Measurements from ENCODE around the gene EBLN1. TPM values are rescaled to one million over a fixed set of nuclear protein-coding genes. Genes with fewer than 3 reads are reported as not detected.

The EBLN1 gene
- not detected in 3 replicates for polyA plus RNA-seq
- polyA plus RNA-seq (2011; ENCODE audit: low read depth): not detected
- not detected in 2 replicates for polyA plus RNA-seq (2011; cell fraction: cytosol; rRNA removed)
- not detected in 2 replicates for polyA plus RNA-seq (2011; cell fraction: nucleus; rRNA removed)
- not detected in 2 replicates for polyA plus RNA-seq (2012; ENCODE audit: low replicate concordance)
- not detected in 3 replicates for polyA minus RNA-seq
- polyA minus RNA-seq (2011; cell fraction: cytosol; rRNA and poly(A)+ RNA removed): not detected
- not detected in 2 replicates for polyA minus RNA-seq (2011; cell fraction: nucleus; rRNA and poly(A)+ RNA removed)

DNA sequence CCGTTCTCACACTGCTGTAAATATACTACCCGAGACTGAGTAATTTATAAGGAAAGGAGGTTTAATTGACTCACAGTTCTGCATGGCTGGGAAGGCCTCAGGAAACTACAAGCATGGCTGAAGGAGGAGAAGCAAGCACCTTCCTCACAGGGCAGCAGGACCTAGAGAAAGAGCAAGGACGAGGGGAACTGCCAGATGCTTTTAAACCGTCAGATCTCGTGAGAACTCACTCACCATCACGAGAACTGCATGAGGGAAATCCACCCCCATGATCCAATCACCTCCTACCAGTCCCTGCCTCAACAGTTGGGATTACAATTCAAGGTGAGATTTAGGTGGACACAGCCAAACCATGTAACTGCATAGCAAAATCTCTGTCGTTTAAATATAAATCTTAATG lies at the start of gene EBLN1:
TSS of gene EBLN1 (minus strand) at position 174 of the 400 bp plus-strand sequence. CDS start 8,032 bp downstream, outside the sequence.
- H3K36me3 ChIP-seq (ENCODE audit: control insufficient read depth in 2 of 2, extremely low read depth in 1 of 2, insufficient read depth in 2 of 2, low read length in 2 of 2): no peaks in the 10 kb centered on the region
- dilution Hi-C loops (cut with MboI; ENCODE audit: extremely low pct_ligation_motif_present, low sequenced_read_pairs): no loop called here
- no peaks in the 10 kb centered on the region for H3K4me1 ChIP-seq (ENCODE audit: control insufficient read depth, extremely low read depth, insufficient read depth, low read length)
- H3K79me2 ChIP-seq (ENCODE audit: control insufficient read depth, insufficient read depth, low read length): no peaks in the 10 kb centered on the region
- no peak within 1 kb of the TSS for H2AFZ ChIP-seq (ENCODE audit: control insufficient read depth, low read length)
- FAIRE-seq (no peak), DNase-seq (ENCODE audit: low read depth, low spot score) (no peak)
- H3K4me2 ChIP-seq (ENCODE audit: control insufficient read depth, extremely low read depth, insufficient read depth, low read depth, low read length): no peak within 1 kb of the TSS
- TF ChIP-seq EZH2 (IDR thresholded peaks at IDR 0.05; ENCODE audit: low read length): no peak
- TF ChIP-seq, protein P1, sequence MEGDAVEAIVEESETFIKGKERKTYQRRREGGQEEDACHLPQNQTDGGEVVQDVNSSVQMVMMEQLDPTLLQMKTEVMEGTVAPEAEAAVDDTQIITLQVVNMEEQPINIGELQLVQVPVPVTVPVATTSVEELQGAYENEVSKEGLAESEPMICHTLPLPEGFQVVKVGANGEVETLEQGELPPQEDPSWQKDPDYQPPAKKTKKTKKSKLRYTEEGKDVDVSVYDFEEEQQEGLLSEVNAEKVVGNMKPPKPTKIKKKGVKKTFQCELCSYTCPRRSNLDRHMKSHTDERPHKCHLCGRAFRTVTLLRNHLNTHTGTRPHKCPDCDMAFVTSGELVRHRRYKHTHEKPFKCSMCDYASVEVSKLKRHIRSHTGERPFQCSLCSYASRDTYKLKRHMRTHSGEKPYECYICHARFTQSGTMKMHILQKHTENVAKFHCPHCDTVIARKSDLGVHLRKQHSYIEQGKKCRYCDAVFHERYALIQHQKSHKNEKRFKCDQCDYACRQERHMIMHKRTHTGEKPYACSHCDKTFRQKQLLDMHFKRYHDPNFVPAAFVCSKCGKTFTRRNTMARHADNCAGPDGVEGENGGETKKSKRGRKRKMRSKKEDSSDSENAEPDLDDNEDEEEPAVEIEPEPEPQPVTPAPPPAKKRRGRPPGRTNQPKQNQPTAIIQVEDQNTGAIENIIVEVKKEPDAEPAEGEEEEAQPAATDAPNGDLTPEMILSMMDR (optimal IDR thresholded peaks at IDR 0.05 in 1 of 3, IDR thresholded peaks at IDR 0.05 in 1 of 3, conservative IDR thresholded peaks at IDR 0.05 in 1 of 3; ENCODE audit: extremely low read depth in 1 of 3, insufficient read depth in 2 of 3, low read length in 3 of 3): no peak
- H4K20me1 ChIP-seq (ENCODE audit: control insufficient read depth, extremely low read depth, insufficient read depth, low read length): no peaks in the 10 kb centered on the region
- no peaks in the 10 kb centered on the region for H3K9me1 ChIP-seq (ENCODE audit: control insufficient read depth, extremely low read depth, insufficient read depth, low read length)
- H3K27me3 ChIP-seq (ENCODE audit: control insufficient read depth, extremely low read depth, insufficient read depth, low read length): no peaks in the 10 kb centered on the region
- H3K9me3 ChIP-seq (ENCODE audit: control insufficient read depth, low read depth, low read length): no peaks in the 10 kb centered on the region
- no peak within 1 kb of the TSS for H3K4me3 ChIP-seq (ENCODE audit: control insufficient read depth in 2 of 3, extremely low read depth in 1 of 3, insufficient read depth in 2 of 3, low read depth in 1 of 3, low read length in 3 of 3)
- no peak within 1 kb of the TSS for H3K27ac ChIP-seq (ENCODE audit: control insufficient read depth, insufficient read depth, low read length)
- no peak within 1 kb of the TSS for H3K9ac ChIP-seq (ENCODE audit: control insufficient read depth, extremely low read depth, insufficient read depth, low read length)

DNA sequence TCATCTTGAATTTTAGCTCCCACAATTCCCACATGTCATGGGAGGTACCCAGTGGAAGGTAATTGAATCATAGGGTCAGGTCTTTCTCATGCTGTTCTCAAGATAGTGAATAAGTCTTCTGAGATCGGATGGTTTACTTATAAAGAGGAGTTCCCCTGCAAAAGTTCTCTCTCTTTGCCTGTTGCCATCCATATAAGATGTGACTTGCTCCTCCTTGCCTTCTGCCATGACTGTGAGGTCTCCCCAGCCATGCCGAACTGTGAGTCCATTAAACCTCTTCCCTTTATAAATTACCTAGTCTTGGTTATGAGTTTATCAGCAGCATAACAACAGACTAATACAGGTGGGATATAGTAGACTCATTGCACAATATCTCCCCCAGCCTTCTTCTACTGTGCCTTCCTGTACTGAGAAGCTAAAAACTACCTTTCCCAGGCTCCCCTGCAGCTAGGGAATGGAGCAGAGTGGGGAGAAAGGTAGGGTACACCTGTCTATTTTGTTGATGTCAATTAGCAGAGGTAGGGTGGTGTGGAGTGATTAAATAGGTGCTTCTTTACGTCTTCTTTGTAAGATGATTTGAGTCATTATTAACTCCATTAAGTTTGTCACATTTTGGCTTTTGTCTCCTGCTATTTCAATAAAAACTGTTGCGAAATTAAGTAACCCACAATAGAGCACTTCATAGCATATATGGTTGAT lies 48.2 kb upstream of the EBLN1 start:
- no peaks in the 10 kb centered on the region for H3K79me2 ChIP-seq (ENCODE audit: control insufficient read depth, insufficient read depth, low read length)
- no peak overlapping the region for H3K4me2 ChIP-seq (ENCODE audit: control insufficient read depth, extremely low read depth, insufficient read depth, low read depth, low read length)
- dilution Hi-C loops (cut with MboI; ENCODE audit: extremely low pct_ligation_motif_present, low sequenced_read_pairs): no loop called here
- H3K9me1 ChIP-seq (ENCODE audit: control insufficient read depth, extremely low read depth, insufficient read depth, low read length): no peaks in the 10 kb centered on the region
- no peaks in the 10 kb centered on the region for H4K20me1 ChIP-seq (ENCODE audit: control insufficient read depth, extremely low read depth, insufficient read depth, low read length)
- no peaks in the 10 kb centered on the region for H3K4me1 ChIP-seq (ENCODE audit: control insufficient read depth, extremely low read depth, insufficient read depth, low read length)
- H3K27me3 ChIP-seq (ENCODE audit: control insufficient read depth, extremely low read depth, insufficient read depth, low read length): no peaks in the 10 kb centered on the region
- H3K9ac ChIP-seq (ENCODE audit: control insufficient read depth, extremely low read depth, insufficient read depth, low read length): no peak overlapping the region
- H3K27ac ChIP-seq (ENCODE audit: control insufficient read depth, insufficient read depth, low read length): no peak overlapping the region
- H3K36me3 ChIP-seq (ENCODE audit: control insufficient read depth in 2 of 2, extremely low read depth in 1 of 2, insufficient read depth in 2 of 2, low read length in 2 of 2): no peaks in the 10 kb centered on the region
- DNase-seq (ENCODE audit: low read depth, low spot score): no peak
- TF ChIP-seq, protein P1 (optimal IDR thresholded peaks at IDR 0.05 in 1 of 3, IDR thresholded peaks at IDR 0.05 in 1 of 3, conservative IDR thresholded peaks at IDR 0.05 in 1 of 3; ENCODE audit: extremely low read depth in 1 of 3, insufficient read depth in 2 of 3, low read length in 3 of 3): no peak
- no peak for TF ChIP-seq EZH2 (IDR thresholded peaks at IDR 0.05; ENCODE audit: low read length)
- H3K4me3 ChIP-seq (ENCODE audit: control insufficient read depth in 2 of 3, extremely low read depth in 1 of 3, insufficient read depth in 2 of 3, low read depth in 1 of 3, low read length in 3 of 3): no peak overlapping the region
- H3K9me3 ChIP-seq (ENCODE audit: control insufficient read depth, low read depth, low read length): no peaks in the 10 kb centered on the region
- H2AFZ ChIP-seq (ENCODE audit: control insufficient read depth, low read length): no peak overlapping the region
- no peak for FAIRE-seq
